Kidney (tissue), 14 donors: ENCODE results near the gene GAS6. TPM values are rescaled to one million over a fixed set of nuclear protein-coding genes. Genes with fewer than 3 reads are reported as not detected.
A peak's percentile ranks its signal among the peaks of the same experiment; 100 is the strongest.

Source experiments
- DNase-seq, 5 donors: peaks; one replicate each; pipeline ENCODE4 v3.0.0-alpha.2; 2013 to 2020
- FAIRE-seq: peaks from 2 replicates; lab custom pipeline; 2012; peaks lifted over from hg19 to GRCh38; lab: Jason Lieb, UNC
- H3K27ac ChIP-seq, 2 donors: one replicate each; pipeline ENCODE4 v1.7.0; 2013; ENCODE audit warnings: low read depth in 2 of 2, low read length in 2 of 2, inconsistent platforms in 1 of 2
- H3K27me3 ChIP-seq: one replicate; pipeline ENCODE4 v1.7.1; 2013; ENCODE audit warnings: low read length, inconsistent platforms; ENCODE audit not compliant: control insufficient read depth, insufficient read depth
- H3K36me3 ChIP-seq, 3 donors: one replicate each; pipeline versions ENCODE4 v1.7.0 to v1.7.1; 2013; ENCODE audit warnings: low read length in 3 of 3, control low read depth in 1 of 3, inconsistent platforms in 1 of 3; ENCODE audit not compliant: insufficient read depth in 3 of 3, control insufficient read depth in 2 of 3
- H3K4me1 ChIP-seq, 3 donors: one replicate each; pipeline versions ENCODE4 v1.7.0 to v1.7.1; 2013; ENCODE audit warnings: low read length in 3 of 3, inconsistent platforms in 1 of 3, low read depth in 1 of 3; ENCODE audit not compliant: control insufficient read depth in 2 of 3, insufficient read depth in 2 of 3
- H3K4me3 ChIP-seq, 3 donors: one replicate each; pipeline versions ENCODE4 v1.7.0 to v1.8.1; 2013; ENCODE audit warnings: low read length in 3 of 3, control low read depth in 1 of 3, inconsistent platforms in 1 of 3
- H3K9ac ChIP-seq, 3 donors: one replicate each; pipeline versions ENCODE4 v1.7.0 to v1.7.1; 2013; ENCODE audit warnings: low read length in 3 of 3, control low read depth in 1 of 3, inconsistent platforms in 1 of 3
- H3K9me3 ChIP-seq, 3 donors: one replicate each; pipeline versions ENCODE4 v1.7.0 to v1.7.1; 2013; ENCODE audit warnings: low read length in 3 of 3, control low read depth in 1 of 3, inconsistent platforms in 1 of 3; ENCODE audit not compliant: control insufficient read depth in 2 of 3, insufficient read depth in 1 of 3
- intact Hi-C: fragments of 100-400 bp; cut with DNase I; formaldehyde crosslinking; loops from one replicate; pipeline ENCODE4 v1.11.1; 2022
- polyA plus RNA-seq: library from polyadenylated mRNA; stranded (reverse); fragments of 350-450 nt; fragmentation: Illumina TruSeq; extraction: RNeasy Lipid Tissue Mini Kit (QIAGEN cat#74804); gene quantifications from one replicate; pipeline ENCODE4 v1.2.3, GENCODE V29; 2014; ENCODE audit warnings: low read depth, low replicate concordance; ENCODE audit not compliant: insufficient read depth
- total RNA-seq: library from RNA; stranded (reverse); fragmentation: NEBNext Ultra II Directional; extraction: Animal tissue kit (Norgen Biotek cat#: 25700); gene quantifications from one replicate; pipeline ENCODE4 v1.2.1, GENCODE V29; 2021
- TF ChIP-seq, protein P1 (sequence below): IDR thresholded peaks from 3 replicates; pipeline ENCODE4 v1.5.1; 2012; ENCODE audit warnings: mild to moderate bottlenecking, moderate library complexity, borderline replicate concordance; ENCODE audit not compliant: insufficient read depth; ENCODE audit errors: extremely low read depth
- donor health status: control.
- donor health status: control.
- donor health status: control.
- donor health status: control.
- donor health status: control.
- donor health status: DM: yes; HTN: yes; CAD: no.
- donor health status: Normal renal cell carcinoma (clear cell type).

The GAS6 gene
- total and polyA plus RNA-seq, 2 donors from 2014 or later, result 83.5 to 135 TPM

DNA sequence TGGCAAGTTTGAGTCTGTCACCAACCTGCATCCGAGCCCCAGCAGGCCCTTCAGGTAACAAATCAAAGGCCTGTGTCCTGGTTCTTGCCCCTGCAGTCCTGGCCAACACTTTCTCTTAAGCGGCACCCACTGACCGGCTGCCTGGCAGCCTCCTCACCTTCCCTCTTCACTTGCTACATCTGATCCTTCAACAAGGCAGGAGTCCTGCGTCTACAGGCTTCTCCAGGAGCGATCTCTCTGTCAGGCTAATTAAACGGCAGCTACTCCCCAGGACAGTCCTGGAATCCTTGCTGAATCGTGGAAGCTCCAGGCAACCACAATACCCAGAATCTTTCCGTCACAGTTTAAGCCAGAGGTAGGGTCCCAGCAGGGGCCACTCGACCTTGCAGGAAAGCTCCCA, 41.1 kb upstream of the GAS6 start:
- H3K27ac ChIP-seq, result no peak overlapping the region
- no peak overlapping the region for H3K9ac ChIP-seq
- FAIRE-seq (no peak), DNase-seq (peak in 1 of 5 donors; percentile 2)
- no peaks in the 10 kb centered on the region for H3K9me3 ChIP-seq
- TF ChIP-seq, protein P1, sequence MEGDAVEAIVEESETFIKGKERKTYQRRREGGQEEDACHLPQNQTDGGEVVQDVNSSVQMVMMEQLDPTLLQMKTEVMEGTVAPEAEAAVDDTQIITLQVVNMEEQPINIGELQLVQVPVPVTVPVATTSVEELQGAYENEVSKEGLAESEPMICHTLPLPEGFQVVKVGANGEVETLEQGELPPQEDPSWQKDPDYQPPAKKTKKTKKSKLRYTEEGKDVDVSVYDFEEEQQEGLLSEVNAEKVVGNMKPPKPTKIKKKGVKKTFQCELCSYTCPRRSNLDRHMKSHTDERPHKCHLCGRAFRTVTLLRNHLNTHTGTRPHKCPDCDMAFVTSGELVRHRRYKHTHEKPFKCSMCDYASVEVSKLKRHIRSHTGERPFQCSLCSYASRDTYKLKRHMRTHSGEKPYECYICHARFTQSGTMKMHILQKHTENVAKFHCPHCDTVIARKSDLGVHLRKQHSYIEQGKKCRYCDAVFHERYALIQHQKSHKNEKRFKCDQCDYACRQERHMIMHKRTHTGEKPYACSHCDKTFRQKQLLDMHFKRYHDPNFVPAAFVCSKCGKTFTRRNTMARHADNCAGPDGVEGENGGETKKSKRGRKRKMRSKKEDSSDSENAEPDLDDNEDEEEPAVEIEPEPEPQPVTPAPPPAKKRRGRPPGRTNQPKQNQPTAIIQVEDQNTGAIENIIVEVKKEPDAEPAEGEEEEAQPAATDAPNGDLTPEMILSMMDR, result no peak
- intact Hi-C loops, result no loop called here
- H3K4me1 ChIP-seq, result peaks cover 0 to 3% (median 0%) of the 10 kb centered on the region in 3 donors
- H3K27me3 ChIP-seq, result no peaks in the 10 kb centered on the region
- H3K36me3 ChIP-seq, result no peaks in the 10 kb centered on the region
- H3K4me3 ChIP-seq, result no peak overlapping the region

GRCh38 chr13:113904411-113904810, 40.5 kb upstream of the GAS6 start:
- FAIRE-seq (no peak), DNase-seq (peak in 1 of 5 donors; percentile 9)
- Histone ChIP-seq H3K27ac (no peak overlapping the region), H3K9ac (no peak overlapping the region), H3K36me3 (no peaks in the 10 kb centered on the region), H3K9me3 (no peaks in the 10 kb centered on the region), H3K4me1 (peaks cover 0 to 3% (median 0%) of the 10 kb centered on the region in 3 donors), H3K4me3 (no peak overlapping the region), H3K27me3 (no peaks in the 10 kb centered on the region)
- TF ChIP-seq, protein P1, result peak; percentile 49
- intact Hi-C loops, result no loop called here

DNA sequence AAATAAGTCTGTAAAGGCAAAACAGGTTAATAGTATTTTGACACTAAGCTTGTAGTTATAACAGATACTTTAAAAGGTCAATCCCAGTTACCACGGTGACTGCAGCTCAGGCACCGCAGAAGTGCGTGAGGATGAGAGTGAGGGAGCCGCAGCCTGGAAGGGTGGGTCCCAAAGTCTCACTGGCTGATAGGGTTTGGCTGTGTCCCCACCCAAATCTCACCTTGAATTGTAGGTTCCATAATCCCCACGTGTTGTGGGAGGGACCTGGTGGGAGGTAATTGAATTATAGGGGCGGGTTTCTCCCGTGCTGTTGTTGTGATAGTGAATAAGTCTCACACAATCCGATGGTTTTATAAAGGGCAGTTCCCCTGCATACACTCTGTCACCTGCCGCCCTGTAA, 40.0 kb upstream of the GAS6 start:
- H3K4me3 ChIP-seq, result no peak overlapping the region
- no peak overlapping the region for H3K27ac ChIP-seq
- TF ChIP-seq, protein P1, result no peak
- H3K27me3 ChIP-seq, result no peaks in the 10 kb centered on the region
- H3K9ac ChIP-seq, result no peak overlapping the region
- FAIRE-seq (no peak), DNase-seq (no peak)
- peaks cover 0 to 3% (median 0%) of the 10 kb centered on the region in 3 donors for H3K4me1 ChIP-seq
- H3K9me3 ChIP-seq, result no peaks in the 10 kb centered on the region
- H3K36me3 ChIP-seq, result no peaks in the 10 kb centered on the region
- intact Hi-C loops, result no loop called here
